ENCODE data around the gene WDR35. TPM values are rescaled to one million over a fixed set of nuclear protein-coding genes. Genes with fewer than 3 reads are reported as not detected.

The WDR35 gene
- total RNA-seq, 4 donors from 2014 or later: 6.4 to 11.0 (median 7.6) TPM

DNA sequence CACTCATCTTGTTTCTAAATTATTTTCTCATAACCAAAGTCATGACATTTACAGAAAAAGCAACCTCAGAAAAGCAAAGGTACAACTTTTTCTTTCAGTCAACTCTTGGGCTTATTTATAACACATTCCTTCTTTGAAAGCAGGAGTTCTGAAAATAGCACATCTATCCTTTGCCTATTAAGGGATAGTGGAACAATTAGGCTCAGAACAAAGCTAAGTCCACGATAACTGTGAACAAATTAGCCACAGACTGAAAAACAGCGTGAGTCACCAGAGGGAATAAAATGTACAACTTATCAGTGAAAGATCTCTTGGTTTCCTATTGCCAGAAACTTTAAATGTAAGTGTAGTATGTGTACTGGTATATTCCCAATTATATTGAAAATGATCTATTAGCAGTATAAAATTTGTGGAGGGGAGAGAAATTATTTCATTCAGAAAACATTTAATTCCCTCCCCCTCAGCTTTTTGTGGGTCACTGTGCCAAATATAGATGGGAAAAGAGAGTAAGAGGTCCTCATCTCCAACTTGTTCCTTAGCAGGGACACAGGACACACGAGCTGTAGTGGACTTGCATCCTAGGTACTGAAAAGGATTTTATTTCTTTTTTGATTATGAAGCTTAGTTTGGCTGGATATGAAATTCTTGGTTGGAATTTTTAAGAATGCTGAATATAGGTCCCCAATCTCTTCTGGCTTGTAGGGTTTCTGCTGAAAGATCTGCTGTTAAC is 38.0 kb upstream of the WDR35 start:
- TF ChIP-seq, protein P1, sequence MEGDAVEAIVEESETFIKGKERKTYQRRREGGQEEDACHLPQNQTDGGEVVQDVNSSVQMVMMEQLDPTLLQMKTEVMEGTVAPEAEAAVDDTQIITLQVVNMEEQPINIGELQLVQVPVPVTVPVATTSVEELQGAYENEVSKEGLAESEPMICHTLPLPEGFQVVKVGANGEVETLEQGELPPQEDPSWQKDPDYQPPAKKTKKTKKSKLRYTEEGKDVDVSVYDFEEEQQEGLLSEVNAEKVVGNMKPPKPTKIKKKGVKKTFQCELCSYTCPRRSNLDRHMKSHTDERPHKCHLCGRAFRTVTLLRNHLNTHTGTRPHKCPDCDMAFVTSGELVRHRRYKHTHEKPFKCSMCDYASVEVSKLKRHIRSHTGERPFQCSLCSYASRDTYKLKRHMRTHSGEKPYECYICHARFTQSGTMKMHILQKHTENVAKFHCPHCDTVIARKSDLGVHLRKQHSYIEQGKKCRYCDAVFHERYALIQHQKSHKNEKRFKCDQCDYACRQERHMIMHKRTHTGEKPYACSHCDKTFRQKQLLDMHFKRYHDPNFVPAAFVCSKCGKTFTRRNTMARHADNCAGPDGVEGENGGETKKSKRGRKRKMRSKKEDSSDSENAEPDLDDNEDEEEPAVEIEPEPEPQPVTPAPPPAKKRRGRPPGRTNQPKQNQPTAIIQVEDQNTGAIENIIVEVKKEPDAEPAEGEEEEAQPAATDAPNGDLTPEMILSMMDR (IDR thresholded peaks at IDR 0.05; ENCODE audit: low read depth): no peak

DNA sequence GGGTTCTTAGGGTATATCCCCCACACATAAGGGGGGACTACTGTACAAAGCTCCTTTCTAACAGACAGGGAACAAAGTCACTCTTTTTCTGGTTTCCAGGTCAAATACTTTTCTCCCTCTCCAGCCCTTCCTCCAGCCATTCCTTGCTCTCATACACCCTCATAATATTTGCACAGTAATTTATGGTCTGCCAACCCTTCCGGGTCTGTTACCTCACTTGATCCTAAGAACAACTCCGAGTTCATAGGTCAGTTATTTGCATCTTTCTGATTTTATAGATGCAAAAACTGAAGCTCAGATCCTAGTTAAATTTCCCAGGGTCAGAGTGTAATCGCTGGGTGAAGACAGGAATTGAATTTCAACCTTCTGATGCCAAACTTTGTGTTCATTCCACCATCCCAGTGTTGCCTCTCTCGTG is 37.4 kb upstream of the WDR35 start:
- TF ChIP-seq, protein P1 (IDR thresholded peaks at IDR 0.05; ENCODE audit: low read depth): no peak

DNA sequence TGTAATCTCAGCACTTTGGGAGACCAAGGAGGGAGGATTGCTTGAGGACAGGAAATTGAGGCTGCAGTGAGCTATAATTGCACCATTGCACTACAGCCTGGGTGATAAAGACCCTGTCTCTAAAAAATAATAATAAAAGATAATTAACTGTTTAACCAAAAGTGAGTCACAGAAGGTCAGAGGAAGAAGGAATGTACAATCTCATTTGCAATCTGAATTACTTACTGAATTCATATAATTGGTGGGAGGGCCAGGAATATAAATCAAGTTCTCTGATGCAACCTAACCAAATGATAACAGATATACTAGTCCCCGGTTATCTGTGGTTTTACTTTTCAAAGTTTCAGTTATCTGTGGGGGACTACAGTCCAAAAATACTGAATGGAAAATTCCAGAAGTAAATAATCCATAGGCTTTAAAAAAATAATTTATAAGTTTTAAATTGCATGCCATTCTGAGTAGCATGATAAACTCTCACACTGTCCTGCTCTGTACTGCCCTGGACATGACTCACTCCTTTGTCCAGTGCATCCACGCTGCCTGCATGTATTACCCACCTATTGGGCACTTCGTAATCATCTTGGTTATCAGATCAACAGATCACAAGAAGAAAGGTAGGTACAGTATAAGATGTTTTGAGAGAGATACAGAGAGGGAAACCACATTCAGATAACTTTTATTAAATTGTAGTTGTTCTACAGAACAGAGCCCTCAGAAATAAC is 35.3 kb upstream of the WDR35 start:
- TF ChIP-seq, protein P1 (IDR thresholded peaks at IDR 0.05; ENCODE audit: low read depth): no peak

DNA sequence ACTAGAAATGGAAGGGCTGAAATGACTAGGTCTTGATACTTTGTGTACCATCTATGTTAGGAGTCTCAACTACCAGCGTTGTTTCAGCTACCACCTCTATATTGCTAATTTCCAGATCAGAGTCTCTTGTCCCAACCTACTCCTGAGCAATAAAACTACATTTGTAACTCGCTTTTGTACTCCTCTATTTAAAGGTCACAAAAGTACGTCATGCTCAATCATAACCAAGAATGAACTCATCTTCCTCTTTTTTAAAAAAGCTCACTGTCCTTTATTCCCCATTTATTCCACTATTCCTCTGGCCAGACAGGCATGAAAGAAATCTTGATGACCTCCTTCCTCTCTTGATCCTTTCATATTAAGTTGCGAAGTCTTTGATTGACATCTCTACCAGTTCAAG is 33.8 kb upstream of the WDR35 start:
- TF ChIP-seq, protein P1 (IDR thresholded peaks at IDR 0.05; ENCODE audit: low read depth): no peak

DNA sequence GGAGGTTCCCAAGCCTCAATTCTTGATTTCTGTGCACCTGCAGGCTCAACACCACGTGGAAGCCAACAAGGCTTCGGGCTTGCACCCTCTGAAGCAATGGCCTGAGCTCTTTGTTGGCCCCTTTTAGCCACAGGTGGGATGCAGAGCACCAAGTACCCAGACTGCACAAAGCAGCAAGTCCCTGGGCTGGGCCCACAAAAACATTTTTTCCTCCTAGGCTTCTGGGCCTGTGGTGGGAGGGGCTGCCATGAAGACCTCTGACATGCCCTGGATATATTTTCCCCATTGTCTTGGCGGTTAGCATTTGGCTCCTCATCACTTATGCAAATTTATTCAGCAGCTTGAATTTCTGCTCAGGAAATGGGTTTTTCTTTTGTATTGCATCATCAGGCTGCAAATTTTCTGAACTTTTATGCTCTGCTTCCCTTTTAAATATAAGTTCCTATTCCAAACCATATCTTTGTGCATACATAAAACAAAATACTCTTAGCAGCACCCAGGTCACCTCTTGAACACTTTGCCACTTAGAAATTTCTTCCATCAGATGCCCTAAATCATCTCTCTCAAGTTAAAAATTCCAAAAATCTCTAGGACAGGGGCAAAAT is 31.6 kb upstream of the WDR35 start:
- TF ChIP-seq, protein P1 (IDR thresholded peaks at IDR 0.05; ENCODE audit: low read depth): no peak

DNA sequence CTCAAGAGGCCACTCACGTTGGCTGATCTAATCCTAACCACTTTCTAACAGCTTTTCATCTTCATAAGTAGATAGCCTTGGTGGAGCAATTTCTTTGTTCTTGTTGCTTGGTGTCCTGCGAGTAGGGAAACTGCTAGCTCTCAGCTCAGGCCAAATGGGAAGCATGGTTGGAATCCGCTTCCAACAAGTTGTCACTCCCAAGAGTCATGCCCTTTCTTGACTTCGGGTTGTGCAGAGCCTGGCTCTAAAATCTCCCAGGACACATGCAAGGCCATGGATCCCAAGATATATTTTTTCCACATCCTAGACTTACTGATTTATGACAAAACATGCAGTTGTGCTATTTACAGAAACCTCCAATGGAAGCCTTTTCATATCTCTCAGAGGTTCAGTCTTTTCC is 29.8 kb upstream of the WDR35 start:
- TF ChIP-seq, protein P1 (IDR thresholded peaks at IDR 0.05; ENCODE audit: low read depth): no peak

DNA sequence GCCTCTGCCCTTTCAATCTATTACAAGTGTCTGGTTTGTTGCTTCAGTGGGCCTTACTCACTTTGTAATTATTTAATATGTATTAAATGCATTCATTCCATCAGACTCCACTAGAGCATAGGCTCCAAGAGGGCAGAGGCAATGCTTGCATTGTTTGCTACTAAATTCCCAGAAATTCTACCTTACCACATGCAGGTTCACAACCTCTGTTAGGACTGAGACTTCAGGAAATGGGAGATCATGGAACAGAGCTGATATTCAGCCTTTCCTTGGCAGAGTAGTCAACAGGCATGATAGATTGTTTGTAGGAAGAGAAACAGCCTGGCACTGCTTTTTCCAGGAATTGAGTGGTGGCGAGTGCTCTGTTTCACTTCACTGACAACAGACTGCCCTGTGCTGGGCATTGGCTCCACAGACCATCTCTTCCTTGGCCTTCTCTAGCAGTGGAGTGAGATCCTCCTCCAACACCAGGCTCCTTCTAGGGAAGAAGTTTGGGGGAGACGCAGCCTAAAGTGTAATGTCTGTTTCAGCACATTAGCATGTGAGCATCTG is 28.8 kb upstream of the WDR35 start:
- TF ChIP-seq, protein P1 (IDR thresholded peaks at IDR 0.05; ENCODE audit: low read depth): no peak

Measured in subcutaneous adipose tissue (tissue), 4 donors.